Stimulated activated CD8-positive, alpha-beta memory T cell treated with anti-CD3 and anti-CD28 coated beads, Interleukin-7, amount 100 ng/mL, for 1 hour (primary cell): Measurements from ENCODE around the gene ZNF385B.

ENCODE experiments used
- DNase-seq, 2 donors: peaks; one replicate each; pipeline ENCODE4 v3.0.0-alpha.2; 2020; ENCODE audit warnings: low read depth in 2 of 2

Gene ZNF385B

DNA sequence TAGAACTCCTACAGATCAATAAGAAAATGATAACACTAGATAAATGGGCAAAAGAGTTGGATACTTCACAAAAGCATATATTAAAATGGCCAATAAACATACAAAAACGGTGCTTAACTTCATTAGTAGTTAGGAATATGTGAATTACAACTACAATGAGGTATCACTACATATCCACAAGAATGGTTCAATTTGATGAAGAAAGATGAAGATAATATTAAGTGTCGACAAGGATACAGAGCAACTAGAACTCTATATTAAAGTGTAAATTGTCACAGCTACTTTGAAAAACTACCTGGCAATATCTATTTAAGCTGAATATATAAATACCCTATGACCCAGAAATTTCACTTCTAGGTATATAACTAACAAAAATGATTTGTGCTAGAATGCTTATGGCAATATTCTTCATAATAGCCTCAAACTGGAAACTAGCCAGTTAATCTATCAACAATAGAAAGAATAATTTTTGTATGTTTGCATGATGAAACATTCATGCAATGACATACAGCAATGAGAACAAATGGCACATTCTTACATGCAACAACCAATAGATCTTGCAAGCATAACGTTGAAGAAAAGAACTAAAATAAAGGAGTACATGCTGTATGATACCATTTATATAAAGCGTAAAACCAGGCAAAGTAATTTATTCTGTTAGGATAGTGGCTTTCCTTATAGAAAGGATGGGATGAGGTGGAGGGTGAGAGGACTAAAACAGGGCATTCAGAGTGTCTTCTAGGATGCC is 306.6 kb downstream of the ZNF385B start:
- DNase-seq: no peak

DNA sequence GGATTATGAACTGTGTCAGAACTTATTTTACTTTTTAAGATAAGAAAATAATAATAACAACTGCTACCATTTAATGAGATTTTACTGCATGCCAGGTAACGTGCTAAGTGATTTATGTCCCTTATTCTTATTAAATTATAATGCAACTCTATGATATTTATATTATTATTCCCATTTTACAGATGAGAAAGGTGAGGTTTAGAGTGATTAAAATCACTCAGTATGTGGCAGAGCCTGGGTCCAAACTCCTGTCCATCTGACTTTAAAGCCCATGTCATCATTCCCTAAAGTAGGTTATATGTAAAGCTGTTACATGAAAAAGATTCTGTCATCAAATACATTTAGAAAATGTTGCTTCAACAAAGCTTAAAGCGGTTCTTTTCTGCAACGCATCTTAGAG is 308.0 kb downstream of the ZNF385B start:
- DNase-seq: no peak

DNA sequence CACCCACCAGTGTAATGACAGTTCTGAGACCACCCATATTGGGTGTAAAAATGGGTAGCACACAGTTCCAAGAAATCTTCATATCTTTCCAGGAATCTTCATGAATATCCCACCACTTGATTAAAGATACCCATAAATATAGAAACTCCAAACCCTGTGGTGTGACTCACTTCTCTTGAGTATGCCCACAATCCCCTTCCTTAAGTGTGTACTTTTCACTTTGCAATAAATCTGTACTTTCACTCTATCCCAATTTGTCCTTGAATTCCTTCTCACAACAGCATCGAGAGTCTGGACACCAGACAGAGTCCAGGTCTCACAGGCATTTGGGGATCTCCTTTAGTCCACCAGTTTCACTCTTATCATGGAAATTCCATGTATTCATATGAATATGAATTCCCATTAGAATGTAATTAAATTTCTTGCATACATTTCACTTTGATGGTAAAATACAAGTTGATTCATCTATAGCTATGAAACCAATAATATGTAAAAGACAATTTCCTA is 309.8 kb downstream of the ZNF385B start:
- no peak for DNase-seq

DNA sequence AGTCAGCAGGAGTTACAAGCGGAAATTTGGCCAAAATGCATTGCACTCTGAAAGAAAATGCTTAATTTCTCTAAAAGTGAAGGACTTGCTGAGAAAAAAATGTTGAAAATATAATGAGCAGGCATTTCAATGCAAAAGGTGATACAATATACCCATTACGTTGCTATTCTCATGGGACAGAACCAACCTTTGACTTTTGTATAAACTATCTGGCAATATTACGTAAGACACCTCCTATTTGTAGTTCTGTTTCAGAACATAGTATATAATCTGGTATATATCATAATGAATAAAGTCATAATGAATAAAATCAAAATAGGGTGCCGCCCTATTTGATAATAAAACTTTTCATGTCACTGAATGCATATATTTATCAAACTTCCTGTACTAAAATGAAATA is 310.6 kb downstream of the ZNF385B start:
- DNase-seq: no peak

DNA sequence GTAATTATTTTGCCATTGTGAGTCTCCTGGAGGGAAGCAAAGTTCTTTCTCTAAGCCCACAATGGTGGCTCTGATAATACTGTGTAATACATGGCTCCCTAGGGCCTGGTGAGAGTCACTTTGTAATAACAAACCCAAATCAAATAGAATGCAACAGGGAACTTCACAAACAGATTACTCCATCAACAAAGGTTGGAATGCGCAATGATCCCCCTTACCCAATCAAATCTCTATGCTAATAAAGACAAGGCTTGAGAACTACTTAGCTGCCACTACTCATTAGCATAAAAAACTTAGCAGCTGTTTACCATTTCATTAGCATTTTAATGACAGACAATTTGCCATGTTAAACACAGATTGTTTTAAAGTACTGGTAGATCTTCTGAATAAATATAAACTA is 311.2 kb downstream of the ZNF385B start:
- no peak for DNase-seq

DNA sequence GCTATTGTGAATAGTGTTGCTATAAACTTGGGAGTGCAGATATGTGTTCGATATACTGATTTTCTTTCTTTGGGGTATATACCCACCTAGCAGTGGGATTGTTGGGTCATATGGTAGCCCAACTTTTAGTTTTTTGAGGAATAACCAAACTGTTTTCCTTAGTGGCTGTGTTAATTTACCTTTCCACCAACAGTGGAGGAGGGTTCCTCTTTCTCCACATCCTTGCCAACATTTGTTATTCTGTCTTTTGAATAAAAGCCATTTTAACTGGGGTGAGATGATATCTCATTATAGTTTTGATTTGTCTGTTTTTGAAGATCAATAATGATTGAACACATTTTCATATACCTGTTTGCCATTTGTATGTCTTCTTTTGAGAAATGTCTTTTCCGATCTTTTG is 314.8 kb downstream of the ZNF385B start:
- DNase-seq: no peak

DNA sequence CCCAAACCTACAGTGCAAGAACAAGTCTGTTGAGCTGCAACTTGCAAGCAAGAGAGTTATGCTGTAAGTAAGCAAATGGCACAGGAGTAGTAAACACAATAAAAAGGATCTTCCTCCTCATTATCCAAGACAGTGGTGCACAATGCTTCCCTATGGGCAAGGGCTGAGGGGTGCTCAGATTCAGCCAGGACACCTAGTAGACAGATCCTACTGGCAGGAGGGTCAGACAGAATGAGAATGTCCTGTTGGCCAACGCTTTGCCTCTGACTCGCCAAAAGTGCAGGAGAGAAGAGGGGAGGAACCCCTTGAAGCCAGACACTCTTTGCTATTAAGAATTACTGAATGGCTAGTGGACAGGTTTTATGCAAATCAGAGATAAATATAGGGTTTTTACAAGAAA is 316.4 kb downstream of the ZNF385B start:
- no peak for DNase-seq

DNA sequence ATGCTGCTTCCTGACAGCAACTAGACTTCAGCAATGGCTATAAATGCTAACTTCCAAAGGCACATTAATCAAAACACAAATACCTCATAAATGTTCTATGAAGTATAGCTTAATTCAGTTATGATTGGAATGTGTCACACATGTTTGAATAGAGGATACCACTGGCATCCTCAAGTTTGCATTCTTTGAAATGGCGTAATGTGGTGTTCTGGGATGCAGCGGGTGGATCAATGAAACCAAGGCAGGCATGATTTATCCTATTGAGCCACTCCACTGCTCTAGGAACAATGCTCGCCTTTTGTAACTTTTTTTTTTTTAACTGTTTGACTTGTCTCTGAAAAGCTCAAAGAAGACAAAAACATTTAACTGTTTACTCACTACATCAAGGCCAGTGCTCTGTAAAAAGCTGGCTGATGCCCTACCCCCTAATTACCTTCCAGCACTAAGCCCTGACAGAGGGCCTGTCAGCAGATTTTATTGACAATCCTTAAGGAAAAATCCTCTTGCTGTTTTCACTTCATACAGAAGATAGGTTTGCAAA is 318.0 kb downstream of the ZNF385B start:
- no peak for DNase-seq

DNA sequence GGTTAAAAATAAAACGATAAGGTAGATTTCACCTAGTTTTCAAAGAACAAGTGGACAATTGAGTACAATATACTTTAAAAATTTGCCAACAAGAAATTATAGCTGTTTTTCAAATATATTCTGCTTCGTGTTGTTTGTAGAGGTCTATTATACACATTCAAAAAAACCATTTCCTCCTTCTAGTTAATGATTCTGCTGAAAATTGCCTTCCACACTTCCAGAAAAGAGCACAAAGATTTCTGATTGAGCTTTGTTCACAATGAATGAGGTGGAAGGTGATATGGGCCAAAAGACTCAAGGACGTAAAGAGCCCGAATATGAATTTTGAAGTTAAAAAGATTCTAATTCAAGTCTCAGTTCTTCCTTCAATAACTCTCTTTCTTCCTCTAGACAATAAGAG is 319.8 kb downstream of the ZNF385B start:
- no peak for DNase-seq

DNA sequence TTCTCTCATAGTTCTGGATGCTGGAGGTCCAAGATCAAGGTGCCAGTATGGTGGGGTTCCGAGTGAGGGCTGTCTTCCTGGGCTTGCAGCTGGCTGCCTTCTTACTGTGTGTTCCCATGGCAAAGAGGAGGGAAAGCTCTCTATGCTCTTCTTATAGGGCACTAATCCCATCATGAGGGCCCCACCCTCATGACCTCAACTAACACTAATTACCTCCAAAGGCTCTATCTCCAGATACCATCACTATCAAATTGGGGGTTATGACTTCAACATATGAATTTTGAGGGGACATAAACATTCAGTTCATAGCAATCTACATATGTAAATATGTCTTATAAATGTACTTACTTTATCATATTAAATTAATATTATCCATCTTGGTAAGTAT is 322.3 kb downstream of the ZNF385B start:
- DNase-seq: no peak

DNA sequence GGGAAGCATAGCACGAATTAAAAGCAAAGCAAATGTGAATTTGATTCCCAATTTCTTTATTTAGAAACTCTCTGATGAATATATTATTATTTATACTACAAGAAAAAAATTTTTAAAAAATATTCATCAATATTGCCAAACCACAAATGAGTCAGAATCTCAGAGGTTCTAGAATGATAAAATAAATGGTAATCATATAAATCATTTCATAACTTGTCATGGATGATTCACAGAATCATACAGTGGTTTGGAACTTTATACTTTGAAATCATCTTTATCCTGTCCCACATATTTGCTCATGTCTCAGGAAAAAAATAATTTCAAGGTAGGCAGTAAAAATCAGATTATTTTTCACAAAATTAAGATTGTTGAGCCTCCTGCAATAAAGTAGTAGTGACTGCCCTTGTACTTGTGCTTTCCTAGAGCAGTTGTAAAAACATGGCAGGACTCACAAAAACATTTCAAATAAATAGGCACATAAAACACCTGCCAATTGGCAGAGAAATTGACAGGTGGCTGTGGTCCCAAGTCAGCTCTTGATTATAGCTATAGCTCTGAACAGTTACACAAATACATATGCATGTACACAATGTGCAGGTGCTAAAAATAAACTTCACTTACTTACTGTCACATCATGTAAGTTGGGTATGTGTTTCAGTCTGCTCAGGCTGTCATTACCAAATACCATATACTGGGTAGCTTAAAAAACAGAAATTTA is 322.8 kb downstream of the ZNF385B start:
- no peak for DNase-seq

DNA sequence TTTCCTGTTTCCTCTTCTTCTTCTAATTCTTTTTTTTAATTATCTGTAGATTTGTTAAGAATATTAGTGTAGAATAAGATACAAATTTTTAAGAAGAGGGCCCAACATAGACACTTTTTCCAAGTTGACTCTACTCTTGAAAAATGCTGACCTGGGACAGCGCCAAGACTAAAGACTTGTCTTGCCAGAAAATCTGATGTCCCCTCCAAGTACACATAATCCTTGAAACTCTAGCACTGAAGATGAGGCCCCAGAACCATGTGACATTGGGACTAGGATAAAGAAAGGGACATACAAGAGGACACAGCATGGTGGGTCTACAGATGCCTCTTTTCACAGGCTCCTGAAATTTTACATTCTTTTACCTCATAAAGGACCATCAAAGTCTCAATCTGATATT is 325.2 kb downstream of the ZNF385B start:
- DNase-seq: no peak

DNA sequence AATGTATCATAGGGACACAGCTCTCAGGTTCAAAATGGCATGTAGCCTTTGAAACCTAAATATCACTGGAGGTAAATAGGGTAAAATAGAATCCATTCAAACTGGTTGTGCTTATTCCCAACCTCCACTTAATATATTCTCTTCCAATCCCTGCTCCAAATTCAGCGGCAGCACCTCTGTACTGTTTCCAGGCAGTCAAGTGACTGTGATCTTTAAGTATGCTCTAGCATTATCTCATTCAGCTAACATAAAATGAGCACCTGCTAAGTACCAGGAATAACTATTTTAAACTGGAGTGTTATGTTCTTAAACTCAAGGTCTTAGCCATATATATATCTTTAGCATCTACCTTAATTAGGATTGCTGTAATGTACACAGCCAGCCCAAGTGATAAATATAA is 327.5 kb downstream of the ZNF385B start:
- DNase-seq: no peak

DNA sequence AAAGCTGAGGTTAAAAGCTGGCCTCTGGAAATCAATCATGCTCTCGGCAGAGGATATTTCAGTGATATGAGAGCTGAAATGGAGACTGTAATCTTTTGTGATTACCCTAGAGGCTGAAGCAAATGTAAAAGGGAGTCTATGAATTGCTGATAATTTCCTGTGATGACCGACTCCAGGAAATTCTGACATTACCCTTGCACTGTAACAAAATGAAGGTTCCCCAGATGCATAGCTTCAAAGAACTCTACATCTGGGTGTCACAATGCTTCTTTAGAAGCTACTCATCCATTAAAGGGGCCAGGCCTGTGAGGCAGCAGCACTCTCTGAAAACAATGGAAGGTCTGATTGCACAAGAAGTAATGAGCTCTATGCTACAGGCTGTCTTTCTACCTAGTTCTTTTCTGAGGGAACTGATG is 328.5 kb downstream of the ZNF385B start:
- no peak for DNase-seq

DNA sequence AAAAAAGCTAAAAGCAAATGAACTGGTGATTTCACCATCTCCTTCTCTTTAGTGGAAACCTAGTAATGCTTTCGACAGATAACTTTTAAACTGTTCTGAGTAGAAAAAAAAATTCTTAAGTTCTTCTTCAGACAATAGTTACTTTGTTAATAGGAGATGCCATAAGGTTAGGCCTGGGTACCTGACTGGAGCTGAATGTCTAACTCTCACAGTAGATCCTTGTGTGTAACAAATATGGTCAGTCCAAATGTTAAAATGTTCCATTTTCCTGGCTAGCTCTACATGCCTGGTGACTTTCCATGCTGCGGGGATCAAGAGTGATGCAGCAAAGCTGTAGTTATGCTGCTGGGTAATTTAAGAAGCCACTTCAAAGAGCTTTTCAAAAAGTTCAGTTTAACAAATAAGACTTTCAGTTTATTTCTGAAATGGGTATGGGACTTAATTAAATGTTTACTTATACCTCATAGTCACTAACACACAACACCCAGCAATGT is 332.8 kb downstream of the ZNF385B start:
- DNase-seq: no peak

DNA sequence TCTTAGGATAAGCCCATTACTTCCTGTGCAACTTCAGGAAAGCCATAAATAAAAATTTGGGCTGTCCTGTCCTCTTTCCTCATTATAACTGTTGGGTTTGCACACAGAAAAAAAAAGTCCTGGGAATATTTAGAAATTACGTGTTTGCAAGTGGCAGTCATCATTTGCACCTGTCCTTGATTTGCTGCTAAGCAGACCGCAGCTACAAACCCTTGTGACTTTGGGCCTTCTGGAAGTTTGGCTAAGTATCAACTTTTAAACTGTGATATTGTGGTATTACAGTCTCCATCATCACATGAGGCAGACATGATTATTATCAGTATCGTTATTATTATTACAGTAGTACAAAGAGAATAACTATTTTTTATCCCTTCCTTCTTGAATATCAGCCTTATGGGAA is 336.1 kb downstream of the ZNF385B start:
- no peak for DNase-seq

DNA sequence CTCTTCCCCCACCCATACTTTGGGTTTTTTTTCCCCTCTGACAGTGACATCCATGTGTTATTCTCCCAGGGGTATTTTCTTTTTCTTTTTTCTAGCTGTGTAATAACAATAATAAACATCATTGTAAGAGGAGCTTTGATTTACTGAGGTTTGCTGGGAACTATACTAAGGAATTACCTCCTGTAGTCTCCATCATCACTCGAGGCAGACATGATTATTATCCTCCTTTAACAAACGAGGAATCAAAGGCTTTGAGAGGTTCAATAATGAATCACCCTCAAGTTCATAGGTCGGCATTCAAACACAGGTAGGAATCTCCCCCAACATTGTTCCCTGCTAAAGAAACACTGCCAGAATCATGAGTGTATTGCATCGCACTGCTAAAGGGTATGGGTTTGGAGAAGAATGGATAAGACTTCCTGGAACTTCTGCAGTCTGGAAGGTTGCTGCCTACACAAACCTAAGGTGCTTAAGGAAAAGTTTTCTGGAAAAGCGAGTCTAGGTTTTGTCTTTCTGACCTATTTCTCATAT is 336.5 kb downstream of the ZNF385B start:
- no peak for DNase-seq

DNA sequence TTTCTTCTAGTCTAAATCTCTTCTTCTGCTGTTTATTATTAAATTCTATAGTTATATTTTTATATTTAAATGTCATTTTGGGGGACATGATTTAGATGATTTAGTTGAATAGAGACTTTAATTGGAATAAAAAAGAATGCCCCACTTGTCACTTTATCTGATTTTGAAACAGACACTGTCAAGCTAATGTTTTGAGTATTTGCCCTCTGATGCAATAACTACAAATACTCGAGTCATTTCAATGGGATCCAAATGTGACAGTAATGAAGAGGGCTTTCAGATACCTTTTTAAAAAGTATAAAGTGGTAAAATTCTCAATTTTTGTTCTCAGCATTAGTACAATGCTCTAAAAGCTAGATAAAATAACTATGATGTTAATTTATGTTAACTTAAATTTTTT is 339.5 kb downstream of the ZNF385B start:
- no peak for DNase-seq

DNA sequence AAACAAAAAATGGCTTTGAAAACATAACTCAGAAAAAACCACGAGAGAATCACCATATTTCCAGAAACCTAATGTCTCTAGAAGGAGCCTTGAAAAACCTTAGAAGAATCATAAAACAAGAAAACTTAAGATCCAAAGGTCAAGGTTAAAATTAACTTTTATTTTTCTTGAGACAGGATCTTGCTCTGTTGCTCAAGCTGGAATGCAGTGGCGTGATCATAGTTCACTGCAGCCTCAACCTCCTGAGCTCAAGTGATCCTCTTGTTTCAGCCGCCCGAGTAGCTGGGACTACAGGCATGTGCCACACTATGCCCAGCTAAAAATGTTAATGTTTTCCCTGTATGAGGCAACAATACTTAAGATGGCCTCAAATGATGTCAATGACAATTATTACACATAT is 342.6 kb downstream of the ZNF385B start:
- no peak for DNase-seq

DNA sequence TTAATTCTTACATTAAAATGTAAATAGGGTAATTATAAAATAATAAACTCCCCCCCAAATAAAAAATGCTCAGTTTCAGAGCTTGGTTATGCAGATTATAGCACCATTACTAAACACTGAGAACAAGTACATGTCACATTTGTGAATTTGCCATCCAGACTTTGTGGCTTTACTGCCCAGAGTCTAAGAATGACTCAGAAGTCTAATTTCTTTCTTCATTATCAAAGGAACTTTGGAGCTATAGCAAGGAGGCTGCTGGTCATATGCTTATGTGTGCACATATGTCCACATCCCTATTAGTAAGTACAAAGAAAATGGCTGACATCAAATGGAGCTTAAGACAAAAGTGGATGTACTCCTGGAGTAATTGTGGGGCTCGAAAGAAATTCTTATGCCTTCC is 348.2 kb downstream of the ZNF385B start:
- DNase-seq: no peak

DNA sequence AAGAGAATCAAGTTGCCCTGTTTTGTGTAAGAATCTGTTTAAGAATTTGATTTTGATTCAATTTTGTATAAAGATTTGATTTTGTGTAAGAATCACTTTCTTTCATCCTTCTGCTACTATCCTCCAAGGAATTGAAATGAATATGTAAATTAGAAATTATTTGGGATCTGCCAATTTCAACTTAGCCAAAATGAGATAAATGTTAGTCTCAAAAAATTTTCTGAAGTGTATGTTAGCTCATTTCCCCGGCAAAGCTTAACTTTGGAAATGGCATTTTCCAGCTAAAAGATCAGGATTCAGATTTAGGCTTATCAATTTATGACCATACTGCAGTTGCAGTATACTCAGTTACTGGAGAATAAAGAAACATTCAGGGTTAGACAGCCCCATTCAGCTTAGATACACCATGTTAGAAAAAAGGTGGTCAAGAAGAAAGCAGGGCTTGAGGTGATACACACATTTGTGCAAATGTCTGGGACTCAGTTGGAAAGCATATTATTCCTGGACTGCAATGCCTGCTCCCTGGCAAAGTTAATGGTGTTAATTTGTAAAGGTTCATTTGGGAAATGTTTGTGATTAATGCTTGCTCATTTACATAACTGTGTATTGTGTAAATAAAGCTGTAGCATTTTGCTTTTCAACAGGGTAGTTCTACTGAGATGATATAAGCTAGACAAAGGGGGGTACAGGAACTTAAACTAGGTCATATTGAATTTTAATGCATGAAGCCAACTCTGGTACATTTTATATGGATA is 349.0 kb downstream of the ZNF385B start:
- no peak for DNase-seq
